Measurements from ENCODE around the gene SCN2A.

Gene SCN2A

GRCh38 chr2:165435611-165436010 is 196.4 kb downstream of the SCN2A start:
- no peaks in the 10 kb centered on the region for H4K20me1 ChIP-seq (ENCODE audit: insufficient read depth, low read length)
- H2AFZ ChIP-seq (ENCODE audit: low read depth, low read length), result no peak overlapping the region
- H3K4me3 ChIP-seq (ENCODE audit: low read length), result no peak overlapping the region
- no peaks in the 10 kb centered on the region for H3K9me3 ChIP-seq (ENCODE audit: insufficient read depth, low read length)
- no peaks in the 10 kb centered on the region for H3K36me3 ChIP-seq (replicated peaks; ENCODE audit: low read depth, low read length)
- TF ChIP-seq EZH2phosphoT487 (IDR thresholded peaks at IDR 0.05; ENCODE audit: low read depth), result no peak
- no peak for TF ChIP-seq CTCF (IDR thresholded peaks at IDR 0.05; ENCODE audit: low read depth, low read length)
- no peak overlapping the region for H3K4me2 ChIP-seq (ENCODE audit: low read length)
- H3K79me2 ChIP-seq (ENCODE audit: low read length), result no peaks in the 10 kb centered on the region
- H3K27me3 ChIP-seq (ENCODE audit: low read depth, low read length), result no peaks in the 10 kb centered on the region
- no peaks in the 10 kb centered on the region for H3K4me1 ChIP-seq (ENCODE audit: low read length)
- H3K9ac ChIP-seq (ENCODE audit: low read length), result no peak overlapping the region
- no peak overlapping the region for H3K27ac ChIP-seq (ENCODE audit: low read length)

DNA sequence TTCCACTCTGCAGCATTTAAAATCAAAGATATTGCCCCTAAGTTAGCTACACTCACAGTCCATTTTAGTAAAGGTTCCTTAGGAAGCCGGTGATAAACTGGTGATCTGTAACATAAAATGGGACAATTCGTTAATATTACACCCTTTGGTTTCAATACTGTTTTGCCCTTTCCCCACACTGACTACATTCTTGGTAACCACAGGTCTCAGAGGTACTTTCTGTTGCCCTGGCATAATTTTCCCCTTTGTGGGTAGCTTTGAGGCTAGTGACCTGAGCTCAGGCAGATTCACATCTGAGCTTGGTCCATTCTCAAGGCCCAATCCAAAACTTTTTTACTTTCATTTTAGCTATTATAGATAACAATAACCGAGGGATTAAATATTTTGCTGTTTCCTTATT is 197.3 kb downstream of the SCN2A start:
- H3K9ac ChIP-seq (ENCODE audit: low read length), result no peak overlapping the region

DNA sequence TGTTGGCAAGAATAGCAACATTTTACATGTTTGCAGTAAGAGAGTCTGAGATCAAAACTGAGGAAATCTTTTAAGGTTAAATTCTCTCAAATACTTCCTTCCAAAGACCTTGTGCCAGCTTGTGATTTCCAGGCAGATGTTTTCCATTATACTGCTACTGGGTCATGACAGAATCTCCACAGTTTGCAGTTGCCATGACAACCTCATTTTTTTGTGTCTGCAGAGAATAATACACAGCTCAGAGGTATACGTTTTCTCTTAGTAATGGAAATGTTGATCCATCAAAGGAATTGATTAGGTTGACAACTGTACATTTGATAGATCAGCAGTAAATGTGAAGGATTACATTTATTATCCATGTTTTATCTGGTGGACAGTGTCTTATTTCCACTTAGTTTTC is 201.2 kb downstream of the SCN2A start:
- H3K4me1 ChIP-seq (ENCODE audit: low read length), result no peaks in the 10 kb centered on the region
- H3K27ac ChIP-seq (ENCODE audit: low read length), result no peak overlapping the region
- no peak overlapping the region for H3K9ac ChIP-seq (ENCODE audit: low read length)
- H3K9me3 ChIP-seq (ENCODE audit: insufficient read depth, low read length), result no peaks in the 10 kb centered on the region
- no peaks in the 10 kb centered on the region for H3K36me3 ChIP-seq (replicated peaks; ENCODE audit: low read depth, low read length)
- no peak overlapping the region for H2AFZ ChIP-seq (ENCODE audit: low read depth, low read length)
- no peaks in the 10 kb centered on the region for H4K20me1 ChIP-seq (ENCODE audit: insufficient read depth, low read length)
- no peaks in the 10 kb centered on the region for H3K27me3 ChIP-seq (ENCODE audit: low read depth, low read length)
- TF ChIP-seq CTCF (IDR thresholded peaks at IDR 0.05; ENCODE audit: low read depth, low read length), result no peak
- TF ChIP-seq EZH2phosphoT487 (IDR thresholded peaks at IDR 0.05; ENCODE audit: low read depth), result no peak
- no peaks in the 10 kb centered on the region for H3K79me2 ChIP-seq (ENCODE audit: low read length)
- no peak overlapping the region for H3K4me2 ChIP-seq (ENCODE audit: low read length)
- no peak overlapping the region for H3K4me3 ChIP-seq (ENCODE audit: low read length)

More for the DNA sequence above, 197.3 kb downstream of the SCN2A start:
- Histone ChIP-seq H3K27ac (ENCODE audit: low read length) (no peak overlapping the region), H3K9me3 (ENCODE audit: insufficient read depth, low read length) (no peaks in the 10 kb centered on the region), H2AFZ (ENCODE audit: low read depth, low read length) (no peak overlapping the region), H3K79me2 (ENCODE audit: low read length) (no peaks in the 10 kb centered on the region), H4K20me1 (ENCODE audit: insufficient read depth, low read length) (no peaks in the 10 kb centered on the region), H3K4me2 (ENCODE audit: low read length) (no peak overlapping the region), H3K4me3 (ENCODE audit: low read length) (no peak overlapping the region), H3K4me1 (ENCODE audit: low read length) (no peaks in the 10 kb centered on the region), H3K27me3 (ENCODE audit: low read depth, low read length) (no peaks in the 10 kb centered on the region), H3K36me3 (replicated peaks; ENCODE audit: low read depth, low read length) (no peaks in the 10 kb centered on the region)
- TF ChIP-seq EZH2phosphoT487 (IDR thresholded peaks at IDR 0.05; ENCODE audit: low read depth) (no peak), CTCF (IDR thresholded peaks at IDR 0.05; ENCODE audit: low read depth, low read length) (no peak)

All from OCI-LY3 (cell line).